GM10266 (cell line): ENCODE results near the gene SLC9A9.

Source experiments
- DNase-seq: peaks from one replicate; pipeline ENCODE4 v3.0.0; 2012; ENCODE audit errors: extremely low spot score
- CTCF ChIP-seq: IDR thresholded peaks from 2 replicates; pipeline ENCODE4 v1.5.1; 2012; ENCODE audit warnings: mild to moderate bottlenecking, low read depth; ENCODE audit not compliant: control insufficient read depth, insufficient read depth; ENCODE audit errors: missing control alignments

The SLC9A9 gene

DNA sequence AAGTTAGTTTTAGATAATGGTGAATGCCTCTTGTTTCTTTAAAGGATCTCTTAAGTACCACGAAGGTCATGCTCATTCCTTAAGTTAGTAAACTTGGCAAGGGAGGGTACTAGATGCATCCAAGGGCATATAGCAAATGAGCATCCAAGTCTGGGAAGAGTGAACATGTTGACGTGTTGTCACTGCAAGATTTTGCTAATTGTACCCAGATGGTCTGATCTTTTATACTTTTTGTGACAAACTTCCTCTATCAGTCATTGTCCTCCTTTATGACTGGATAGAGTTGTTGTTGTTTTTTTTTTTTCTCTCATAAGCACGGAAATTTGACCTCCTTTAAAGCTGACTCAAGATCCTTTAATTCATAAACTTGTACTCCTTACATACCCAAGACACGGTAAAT is 607.4 kb downstream of the SLC9A9 start:
- DNase-seq = no peak
- no peak for TF ChIP-seq CTCF

DNA sequence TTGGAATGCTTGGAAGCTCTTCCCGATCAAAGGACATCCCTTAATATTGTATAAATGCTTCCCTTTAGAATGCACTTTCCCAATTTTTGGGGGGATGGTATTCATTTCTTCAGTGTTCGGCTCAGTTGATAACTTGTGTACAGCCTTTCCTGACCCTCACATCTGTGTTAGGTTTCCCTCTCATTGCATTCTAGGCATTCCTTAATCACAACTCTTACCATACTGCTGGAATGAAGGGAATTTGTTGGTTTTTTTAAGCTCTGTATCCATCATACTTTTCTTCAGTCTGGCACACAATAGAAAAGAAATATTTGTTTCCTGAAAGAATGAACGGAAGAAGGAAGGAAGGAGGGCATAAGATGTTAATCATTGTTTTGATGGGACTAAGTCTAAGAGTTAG is 609.2 kb downstream of the SLC9A9 start:
- no peak for DNase-seq

GRCh38 chr3:143237077-143237627 is 611.1 kb downstream of the SLC9A9 start:
- no peak for TF ChIP-seq CTCF

More for the DNA sequence above, 609.2 kb downstream of the SLC9A9 start:
- no peak for TF ChIP-seq CTCF

DNA sequence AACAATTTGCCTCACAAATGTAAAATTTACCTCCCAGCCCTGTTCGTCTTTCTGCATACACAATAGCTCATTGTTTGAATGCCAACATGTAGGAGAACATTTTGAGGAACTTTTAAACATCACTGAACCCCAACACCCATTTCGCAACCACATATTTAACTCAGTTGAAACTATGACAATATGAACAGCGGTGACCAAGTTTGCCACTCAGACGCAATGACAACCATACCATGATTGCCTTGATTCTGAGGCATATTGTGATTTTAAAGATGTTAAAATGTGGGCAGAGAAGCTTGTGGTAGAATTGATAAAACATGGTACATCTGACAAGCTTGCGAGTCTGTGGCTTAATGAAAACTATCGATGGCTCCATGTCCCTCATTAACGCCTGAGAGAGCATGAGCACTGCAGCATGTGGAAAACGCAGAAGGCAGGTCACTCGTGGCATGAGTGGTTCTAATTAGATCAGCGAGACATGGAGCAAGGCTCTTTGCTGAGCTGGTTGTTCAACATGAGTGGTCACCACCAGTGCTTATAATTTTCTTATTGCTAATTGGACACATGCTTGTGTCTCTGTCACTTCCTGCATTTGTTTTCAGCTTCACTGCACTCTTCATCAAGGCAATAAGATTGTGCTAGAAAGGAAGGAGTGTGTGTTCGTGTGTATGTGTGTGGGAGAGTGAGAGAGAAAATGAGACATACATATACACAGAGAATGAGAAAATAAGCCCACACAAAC is 611.9 kb downstream of the SLC9A9 start:
- TF ChIP-seq CTCF = no peak
- DNase-seq = peak; percentile 14

More at GRCh38 chr3:143237077-143237627, 611.1 kb downstream of the SLC9A9 start:
- DNase-seq = no peak

DNA sequence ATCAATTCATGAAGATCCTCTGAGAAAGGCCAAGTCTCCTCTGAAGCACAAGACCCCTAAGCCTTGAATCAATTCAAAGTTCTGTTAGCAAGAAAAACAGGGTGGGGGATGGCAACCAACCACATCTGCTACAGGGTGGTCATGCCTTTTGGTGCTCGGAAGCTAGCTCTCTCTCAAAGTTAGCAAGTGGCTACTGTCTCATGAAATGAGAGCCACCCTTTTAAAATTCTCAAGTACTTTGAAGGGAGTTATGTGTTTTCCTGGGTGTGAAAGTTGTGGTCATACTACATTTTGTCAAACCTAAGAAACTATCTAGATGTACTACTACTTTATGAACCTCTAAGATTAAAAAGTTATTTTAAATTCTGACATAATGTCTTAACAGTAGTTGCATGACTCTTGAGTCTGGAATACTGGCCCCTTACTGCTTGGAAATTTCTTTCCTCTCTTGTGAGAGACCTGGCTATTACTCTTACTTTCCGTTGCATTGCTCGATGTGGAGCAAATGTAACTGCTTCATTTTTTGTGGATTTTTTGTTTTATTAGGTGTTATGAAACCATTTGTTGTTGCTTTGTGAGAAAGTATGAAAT is 612.6 kb downstream of the SLC9A9 start:
- TF ChIP-seq CTCF = no peak
- no peak for DNase-seq

DNA sequence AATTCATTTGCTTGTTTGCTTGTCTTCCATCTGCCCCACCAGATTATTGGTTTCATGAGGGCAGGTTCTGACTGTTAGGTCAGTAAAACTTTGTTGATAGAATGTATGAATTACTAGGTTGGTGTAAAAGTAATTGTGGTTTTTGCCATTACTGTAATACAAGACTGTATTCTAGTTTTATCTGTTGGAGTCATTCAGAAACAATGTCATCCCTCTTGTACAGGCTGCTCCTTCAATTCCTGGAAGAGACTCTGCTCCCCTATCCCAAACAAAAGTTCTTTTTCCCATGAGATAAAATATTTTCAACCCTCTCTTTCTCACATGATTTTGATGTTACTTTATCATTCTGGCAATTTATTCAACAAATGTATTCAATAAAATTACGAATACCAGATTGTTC is 613.7 kb downstream of the SLC9A9 start:
- TF ChIP-seq CTCF = no peak
- no peak for DNase-seq

- no peak for DNase-seq
These were observed 615.3 kb downstream of the SLC9A9 start for GRCh38 chr3:143232981-143233380.

More at GRCh38 chr3:143232981-143233380, 615.3 kb downstream of the SLC9A9 start:
- TF ChIP-seq CTCF = no peak
